Measurements from ENCODE around the gene KRTAP9-6.
"Not testable (repeated sequence)": the region's sequence is repeated elsewhere in the genome, so short reads cannot be mapped to it uniquely, and the experiment has no call there.

DNA sequence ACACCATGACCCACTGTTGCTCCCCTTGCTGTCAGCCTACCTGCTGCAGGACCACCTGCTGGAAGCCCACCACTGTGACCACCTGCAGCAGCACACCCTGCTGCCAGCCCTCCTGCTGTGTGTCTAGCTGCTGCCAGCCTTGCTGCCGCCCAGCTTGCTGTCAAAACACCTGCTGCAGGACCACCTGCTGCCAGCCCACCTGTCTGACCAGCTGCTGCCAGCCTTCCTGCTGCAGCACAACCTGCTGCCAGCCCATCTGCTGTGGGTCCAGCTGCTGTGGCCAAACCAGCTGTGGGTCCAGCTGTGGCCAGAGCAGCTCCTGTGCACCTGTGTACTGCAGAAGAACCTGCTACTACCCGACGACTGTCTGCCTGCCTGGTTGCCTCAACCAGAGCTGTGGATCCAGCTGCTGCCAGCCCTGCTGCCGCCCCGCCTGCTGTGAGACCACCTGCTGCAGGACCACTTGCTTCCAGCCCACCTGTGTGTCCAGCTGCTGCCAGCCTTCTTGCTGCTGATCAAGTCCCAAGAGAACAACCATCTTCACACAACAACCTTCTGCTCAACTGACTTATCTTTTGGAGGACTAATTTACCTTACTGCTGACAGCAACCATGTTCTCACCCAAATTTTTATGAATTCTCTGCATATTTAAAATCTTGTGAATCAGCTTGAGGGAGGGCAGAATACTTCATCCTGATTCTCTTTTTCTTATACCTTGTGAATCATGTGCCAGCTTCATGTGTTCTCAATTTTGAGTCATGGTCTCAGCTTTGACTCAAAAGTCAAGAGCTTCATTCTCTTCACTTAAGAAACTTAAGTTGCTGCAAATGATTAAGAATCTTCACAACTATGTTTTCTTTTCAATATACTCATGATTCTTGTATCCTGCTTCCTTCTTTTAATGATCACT, 9.5 kb upstream of the KRTAP9-6 start, which contains the start of gene KRTAP9-9:
- not testable (repeated sequence) for TF ChIP-seq ZNF549, ZNF878 (CRISPR knock-in tag; IDR thresholded peaks at IDR 0.05)
- TF ChIP-seq, protein P1, sequence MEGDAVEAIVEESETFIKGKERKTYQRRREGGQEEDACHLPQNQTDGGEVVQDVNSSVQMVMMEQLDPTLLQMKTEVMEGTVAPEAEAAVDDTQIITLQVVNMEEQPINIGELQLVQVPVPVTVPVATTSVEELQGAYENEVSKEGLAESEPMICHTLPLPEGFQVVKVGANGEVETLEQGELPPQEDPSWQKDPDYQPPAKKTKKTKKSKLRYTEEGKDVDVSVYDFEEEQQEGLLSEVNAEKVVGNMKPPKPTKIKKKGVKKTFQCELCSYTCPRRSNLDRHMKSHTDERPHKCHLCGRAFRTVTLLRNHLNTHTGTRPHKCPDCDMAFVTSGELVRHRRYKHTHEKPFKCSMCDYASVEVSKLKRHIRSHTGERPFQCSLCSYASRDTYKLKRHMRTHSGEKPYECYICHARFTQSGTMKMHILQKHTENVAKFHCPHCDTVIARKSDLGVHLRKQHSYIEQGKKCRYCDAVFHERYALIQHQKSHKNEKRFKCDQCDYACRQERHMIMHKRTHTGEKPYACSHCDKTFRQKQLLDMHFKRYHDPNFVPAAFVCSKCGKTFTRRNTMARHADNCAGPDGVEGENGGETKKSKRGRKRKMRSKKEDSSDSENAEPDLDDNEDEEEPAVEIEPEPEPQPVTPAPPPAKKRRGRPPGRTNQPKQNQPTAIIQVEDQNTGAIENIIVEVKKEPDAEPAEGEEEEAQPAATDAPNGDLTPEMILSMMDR (CRISPR knock-in tag; IDR thresholded peaks at IDR 0.05), result not testable (repeated sequence)
- TF ChIP-seq, protein P2, sequence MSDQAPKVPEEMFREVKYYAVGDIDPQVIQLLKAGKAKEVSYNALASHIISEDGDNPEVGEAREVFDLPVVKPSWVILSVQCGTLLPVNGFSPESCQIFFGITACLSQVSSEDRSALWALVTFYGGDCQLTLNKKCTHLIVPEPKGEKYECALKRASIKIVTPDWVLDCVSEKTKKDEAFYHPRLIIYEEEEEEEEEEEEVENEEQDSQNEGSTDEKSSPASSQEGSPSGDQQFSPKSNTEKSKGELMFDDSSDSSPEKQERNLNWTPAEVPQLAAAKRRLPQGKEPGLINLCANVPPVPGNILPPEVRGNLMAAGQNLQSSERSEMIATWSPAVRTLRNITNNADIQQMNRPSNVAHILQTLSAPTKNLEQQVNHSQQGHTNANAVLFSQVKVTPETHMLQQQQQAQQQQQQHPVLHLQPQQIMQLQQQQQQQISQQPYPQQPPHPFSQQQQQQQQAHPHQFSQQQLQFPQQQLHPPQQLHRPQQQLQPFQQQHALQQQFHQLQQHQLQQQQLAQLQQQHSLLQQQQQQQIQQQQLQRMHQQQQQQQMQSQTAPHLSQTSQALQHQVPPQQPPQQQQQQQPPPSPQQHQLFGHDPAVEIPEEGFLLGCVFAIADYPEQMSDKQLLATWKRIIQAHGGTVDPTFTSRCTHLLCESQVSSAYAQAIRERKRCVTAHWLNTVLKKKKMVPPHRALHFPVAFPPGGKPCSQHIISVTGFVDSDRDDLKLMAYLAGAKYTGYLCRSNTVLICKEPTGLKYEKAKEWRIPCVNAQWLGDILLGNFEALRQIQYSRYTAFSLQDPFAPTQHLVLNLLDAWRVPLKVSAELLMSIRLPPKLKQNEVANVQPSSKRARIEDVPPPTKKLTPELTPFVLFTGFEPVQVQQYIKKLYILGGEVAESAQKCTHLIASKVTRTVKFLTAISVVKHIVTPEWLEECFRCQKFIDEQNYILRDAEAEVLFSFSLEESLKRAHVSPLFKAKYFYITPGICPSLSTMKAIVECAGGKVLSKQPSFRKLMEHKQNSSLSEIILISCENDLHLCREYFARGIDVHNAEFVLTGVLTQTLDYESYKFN (CRISPR knock-in tag; conservative IDR thresholded peaks at IDR 0.05), result not testable (repeated sequence)
